ENCODE data around the gene C1QC. TPM values are rescaled to one million over a fixed set of nuclear protein-coding genes. Genes with fewer than 3 reads are reported as not detected.

The C1QC gene
- total and polyA plus RNA-seq, 2 of the 8 experiments (the other 6 are each of a cell fraction or from before 2014, with no cell fraction given) = not detected

- no peak for TF ChIP-seq GABPA (IDR thresholded peaks at IDR 0.05; ENCODE audit: borderline replicate concordance, insufficient read depth, low read length)
- no peak for TF ChIP-seq GTF2F1 (IDR thresholded peaks at IDR 0.05; ENCODE audit: borderline replicate concordance, low read depth, low read length)
- TF ChIP-seq SIRT6 (IDR thresholded peaks at IDR 0.05; ENCODE audit: low read length) = no peak
Measured at GRCh38 chr1:22650089-22650693, 6.8 kb downstream of the C1QC start (continued).

All from H1 (cell line).